ENCODE data around the gene TSNAXIP1. TPM values are rescaled to one million over a fixed set of nuclear protein-coding genes. Genes with fewer than 3 reads are reported as not detected.
A peak's percentile ranks its signal among the peaks of the same experiment; 100 is the strongest.

Gene TSNAXIP1
- total RNA-seq, 6 donors from 2014 or later, result 0.66 to 13.1 (median 4.4) TPM

GRCh38 chr16:67811899-67812298, 5.2 kb downstream of the TSNAXIP1 start:
- Histone ChIP-seq H3K9me3 (no peaks in the 10 kb centered on the region), H3K4me1 (peaks cover 5 to 14% (median 11%) of the 10 kb centered on the region in 4 donors), H3K36me3 (no peaks in the 10 kb centered on the region), H3K4me3 (no peak overlapping the region), H3K27me3 (no peaks in the 10 kb centered on the region), H3K27ac (no peak overlapping the region)
- TF ChIP-seq POLR2A (IDR thresholded peaks at IDR 0.05) (no peak), EP300 (IDR thresholded peaks at IDR 0.05) (no peak), POLR2AphosphoS5 (IDR thresholded peaks at IDR 0.05) (no peak), CTCF (IDR thresholded peaks at IDR 0.05) (no peak)
- ATAC-seq (ENCODE audit: low FRiP score in 2 of 2) (no peak), DNase-seq (no peak)
- 100% methylated on average over 1 of the region's 1 CpG; no CpG with 5 or more reads in 1 of the 2 donors for WGBS, 2 donors

- DNase-seq (no peak), ATAC-seq (ENCODE audit: low FRiP score in 2 of 2) (no peak)
- Histone ChIP-seq H3K27ac (no peak overlapping the region), H3K4me3 (no peak overlapping the region), H3K27me3 (no peaks in the 10 kb centered on the region), H3K9me3 (no peaks in the 10 kb centered on the region), H3K36me3 (no peaks in the 10 kb centered on the region), H3K4me1 (peaks cover 0 to 10% (median 5%) of the 10 kb centered on the region in 4 donors)
- TF ChIP-seq POLR2AphosphoS5 (IDR thresholded peaks at IDR 0.05), result no peak
- no peak for TF ChIP-seq CTCF (IDR thresholded peaks at IDR 0.05)
- no peak for TF ChIP-seq POLR2A (IDR thresholded peaks at IDR 0.05)
- TF ChIP-seq EP300 (IDR thresholded peaks at IDR 0.05), result no peak
- 91 to 94% methylated on average over 5 to 8 of the region's 8 CpGs for WGBS, 2 donors
Observed at GRCh38 chr16:67814567-67814966, 7.9 kb downstream of the TSNAXIP1 start.

GRCh38 chr16:67820608-67821259, 14.0 kb downstream of the TSNAXIP1 start:
- H3K36me3 ChIP-seq, result no peaks in the 10 kb centered on the region
- H3K4me1 ChIP-seq, result peaks cover 0 to 10% (median 5%) of the 10 kb centered on the region in 4 donors
- H3K27me3 ChIP-seq, result no peaks in the 10 kb centered on the region
- H3K9me3 ChIP-seq, result no peaks in the 10 kb centered on the region
- WGBS, 2 donors, result 94% methylated on average over 10 to 11 of the region's 11 CpGs
- no peak for DNase-seq
- no peak for ATAC-seq (ENCODE audit: low FRiP score in 2 of 2)
- no peak overlapping the region for H3K4me3 ChIP-seq
- no peak overlapping the region for H3K27ac ChIP-seq
- TF ChIP-seq EP300 (IDR thresholded peaks at IDR 0.05) (no peak), POLR2AphosphoS5 (IDR thresholded peaks at IDR 0.05) (no peak), POLR2A (IDR thresholded peaks at IDR 0.05) (no peak)

GRCh38 chr16:67822511-67822910, 15.8 kb downstream of the TSNAXIP1 start:
- H3K4me1 ChIP-seq, result no peaks in the 10 kb centered on the region
- ATAC-seq (ENCODE audit: low FRiP score in 2 of 2), result no peak
- no peaks in the 10 kb centered on the region for H3K27me3 ChIP-seq
- 82 to 96% methylated on average over 2 of the region's 2 CpGs for WGBS, 2 donors
- TF ChIP-seq POLR2AphosphoS5 (IDR thresholded peaks at IDR 0.05), result no peak
- H3K36me3 ChIP-seq, result peaks cover 0 to 13% (median 4%) of the 10 kb centered on the region in 4 donors
- no peak for DNase-seq
- H3K4me3 ChIP-seq, result no peak overlapping the region
- H3K9me3 ChIP-seq, result no peaks in the 10 kb centered on the region
- no peak overlapping the region for H3K27ac ChIP-seq

GRCh38 chr16:67825119-67825518, 18.4 kb downstream of the TSNAXIP1 start:
- Histone ChIP-seq H3K27me3 (no peaks in the 10 kb centered on the region), H3K36me3 (peaks cover 5 to 37% (median 30%) of the 10 kb centered on the region in 4 donors), H3K4me1 (no peaks in the 10 kb centered on the region), H3K4me3 (no peak overlapping the region), H3K27ac (no peak overlapping the region), H3K9me3 (no peaks in the 10 kb centered on the region)
- TF ChIP-seq POLR2A (IDR thresholded peaks at IDR 0.05), result no peak
- no peak for TF ChIP-seq CTCF (IDR thresholded peaks at IDR 0.05)
- TF ChIP-seq EP300 (IDR thresholded peaks at IDR 0.05), result no peak
- no peak for TF ChIP-seq POLR2AphosphoS5 (IDR thresholded peaks at IDR 0.05)
- DNase-seq (no peak), ATAC-seq (ENCODE audit: low FRiP score in 2 of 2) (no peak)
- WGBS, 2 donors, result 91 to 100% methylated on average over 1 to 8 of the region's 8 CpGs

GRCh38 chr16:67825906-67826305, 19.2 kb downstream of the TSNAXIP1 start:
- TF ChIP-seq POLR2A (IDR thresholded peaks at IDR 0.05) (no peak), POLR2AphosphoS5 (IDR thresholded peaks at IDR 0.05) (no peak), CTCF (IDR thresholded peaks at IDR 0.05) (no peak), EP300 (IDR thresholded peaks at IDR 0.05) (no peak)
- Histone ChIP-seq H3K27ac (no peak overlapping the region), H3K4me3 (no peak overlapping the region), H3K27me3 (no peaks in the 10 kb centered on the region), H3K9me3 (no peaks in the 10 kb centered on the region), H3K4me1 (no peaks in the 10 kb centered on the region), H3K36me3 (peaks cover 5 to 45% (median 37%) of the 10 kb centered on the region in 4 donors)
- DNase-seq (peak in 1 of 2 donors; percentile 69), ATAC-seq (ENCODE audit: low FRiP score in 2 of 2) (no peak)
- 93 to 100% methylated on average over 1 to 14 of the region's 14 CpGs for WGBS, 2 donors

Data from upper lobe of left lung (tissue), 6 donors.